DOHH2 (cell line): ENCODE results near the gene XRCC3.

ENCODE experiments used
- H3F3A ChIP-seq: fragments of 200-600 bp; sonication (generic), shearing (Covaris generic); 2 replicates; pipeline ENCODE4 v1.6.0; 2016; ENCODE audit warnings: antibody characterized with exemption, mild to moderate bottlenecking; ENCODE audit not compliant: control insufficient read depth, insufficient read depth
- H3K27ac ChIP-seq: fragments of 200-600 bp; sonication (generic); 2 replicates; pipeline ENCODE4 v1.5.1; 2014; ENCODE audit warnings: low read depth, mild to moderate bottlenecking, low read length, moderate library complexity
- H3K27me3 ChIP-seq: fragments of 200-600 bp; sonication (generic); 2 replicates; pipeline ENCODE4 v1.6.1; 2014; ENCODE audit warnings: mild to moderate bottlenecking, low read length, mixed read lengths; ENCODE audit not compliant: control insufficient read depth
- H3K36me3 ChIP-seq: fragments of 200-600 bp; sonication (generic); 2 replicates; pipeline ENCODE4 v1.6.1; 2014; ENCODE audit warnings: mild to moderate bottlenecking, low read length, moderate library complexity, mixed read lengths; ENCODE audit not compliant: control insufficient read depth
- H3K4me1 ChIP-seq: fragments of 200-600 bp; sonication (generic); 2 replicates; pipeline ENCODE4 v1.6.1; 2014; ENCODE audit warnings: mild to moderate bottlenecking, low read length, mixed read lengths; ENCODE audit not compliant: control insufficient read depth
- H3K4me2 ChIP-seq: fragments of 200-600 bp; sonication (generic); 2 replicates; pipeline ENCODE4 v1.6.0; 2014; ENCODE audit warnings: mild to moderate bottlenecking, low read length, moderate library complexity
- H3K4me3 ChIP-seq: fragments of 200-600 bp; sonication (generic); 2 replicates; pipeline ENCODE4 v1.5.1; 2014; ENCODE audit warnings: mild to moderate bottlenecking, low read length, mixed read lengths
- H3K79me2 ChIP-seq: fragments of 200-600 bp; sonication (generic); 2 replicates; pipeline ENCODE4 v1.6.1; 2014; ENCODE audit warnings: mild to moderate bottlenecking, low read length, mixed read lengths; ENCODE audit not compliant: control insufficient read depth
- H3K9me2 ChIP-seq: fragments of 200-600 bp; sonication (generic); replicated peaks from 2 replicates; pipeline ENCODE4 v1.6.1; 2014; ENCODE audit warnings: mild to moderate bottlenecking, low read length, mixed read lengths; ENCODE audit not compliant: control insufficient read depth
- H3K9me3 ChIP-seq: fragments of 200-600 bp; sonication (generic); 2 replicates; pipeline ENCODE4 v1.6.1; 2014; ENCODE audit warnings: antibody characterized with exemption, low read length, mixed read lengths; ENCODE audit not compliant: control insufficient read depth, insufficient read depth
- H4K20me1 ChIP-seq: fragments of 200-600 bp; sonication (generic); 2 replicates; pipeline ENCODE4 v1.6.0; 2014; ENCODE audit warnings: low read depth, mild to moderate bottlenecking, antibody characterized with exemption, low read length, moderate library complexity; ENCODE audit not compliant: control insufficient read depth, insufficient read depth
- EZH2phosphoT487 ChIP-seq: fragments of 200-600 bp; sonication (generic); IDR thresholded peaks from 2 replicates; pipeline ENCODE4 v1.6.1; 2017; ENCODE audit warnings: borderline replicate concordance, mild to moderate bottlenecking, antibody characterized with exemption, low read length, moderate library complexity, mixed read lengths
- TF ChIP-seq, protein P1 (sequence below): fragments of 200-600 bp; sonication (generic); IDR thresholded peaks from one replicate; pipeline ENCODE4 v1.5.1; 2014; ENCODE audit warnings: antibody characterized with exemption, mild to moderate bottlenecking, low read depth, low read length; ENCODE audit not compliant: poor library complexity, severe bottlenecking

XRCC3 gene

GRCh38 chr14:103721334-103722120 is 6.3 kb upstream of the XRCC3 start:
- H3K9me3 ChIP-seq: no peaks in the 10 kb centered on the region
- no peak overlapping the region for H3K4me2 ChIP-seq
- H3K9me2 ChIP-seq: no peaks in the 10 kb centered on the region
- H3K27ac ChIP-seq: no peak overlapping the region
- H3F3A ChIP-seq: no peaks in the 10 kb centered on the region
- H3K36me3 ChIP-seq: no peaks in the 10 kb centered on the region; the same call in 1 of the 2 replicates
- H3K27me3 ChIP-seq: no peaks in the 10 kb centered on the region
- H3K79me2 ChIP-seq: peaks cover 58% of the 10 kb centered on the region
- no peak overlapping the region for H3K4me3 ChIP-seq
- H3K4me1 ChIP-seq: peaks cover 14% of the 10 kb centered on the region
- TF ChIP-seq, protein P1, sequence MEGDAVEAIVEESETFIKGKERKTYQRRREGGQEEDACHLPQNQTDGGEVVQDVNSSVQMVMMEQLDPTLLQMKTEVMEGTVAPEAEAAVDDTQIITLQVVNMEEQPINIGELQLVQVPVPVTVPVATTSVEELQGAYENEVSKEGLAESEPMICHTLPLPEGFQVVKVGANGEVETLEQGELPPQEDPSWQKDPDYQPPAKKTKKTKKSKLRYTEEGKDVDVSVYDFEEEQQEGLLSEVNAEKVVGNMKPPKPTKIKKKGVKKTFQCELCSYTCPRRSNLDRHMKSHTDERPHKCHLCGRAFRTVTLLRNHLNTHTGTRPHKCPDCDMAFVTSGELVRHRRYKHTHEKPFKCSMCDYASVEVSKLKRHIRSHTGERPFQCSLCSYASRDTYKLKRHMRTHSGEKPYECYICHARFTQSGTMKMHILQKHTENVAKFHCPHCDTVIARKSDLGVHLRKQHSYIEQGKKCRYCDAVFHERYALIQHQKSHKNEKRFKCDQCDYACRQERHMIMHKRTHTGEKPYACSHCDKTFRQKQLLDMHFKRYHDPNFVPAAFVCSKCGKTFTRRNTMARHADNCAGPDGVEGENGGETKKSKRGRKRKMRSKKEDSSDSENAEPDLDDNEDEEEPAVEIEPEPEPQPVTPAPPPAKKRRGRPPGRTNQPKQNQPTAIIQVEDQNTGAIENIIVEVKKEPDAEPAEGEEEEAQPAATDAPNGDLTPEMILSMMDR: no peak
- no peak for TF ChIP-seq EZH2phosphoT487
- H4K20me1 ChIP-seq: peaks cover 5% of the 10 kb centered on the region; the same call in 1 of the 2 replicates

DNA sequence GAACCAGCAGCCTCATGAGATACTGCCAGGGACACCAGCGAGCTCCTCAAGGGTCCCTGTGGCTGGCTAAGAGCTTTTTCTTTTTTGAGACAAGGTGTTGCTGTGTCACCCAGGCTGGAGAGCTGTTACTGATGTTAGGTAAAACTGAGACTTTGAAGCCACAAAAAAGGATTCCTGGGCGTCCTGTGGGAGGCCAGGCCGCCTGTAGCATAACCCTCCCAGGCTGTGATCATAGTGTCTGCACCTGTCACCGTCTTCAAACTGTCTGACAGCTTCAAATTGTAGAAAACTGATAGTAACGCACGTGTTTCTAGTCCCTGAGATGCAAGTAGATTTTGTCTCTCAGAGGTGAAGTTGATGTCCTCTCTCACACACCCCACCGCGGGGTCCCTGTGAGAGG is 4.5 kb upstream of the XRCC3 start:
- H3K4me3 ChIP-seq: no peak overlapping the region
- H3K4me2 ChIP-seq: no peak overlapping the region
- TF ChIP-seq EZH2phosphoT487: no peak
- TF ChIP-seq, protein P1: no peak
- H3K36me3 ChIP-seq: peaks cover 4% of the 10 kb centered on the region
- peaks cover 17% of the 10 kb centered on the region for H3K4me1 ChIP-seq
- peaks cover 5% of the 10 kb centered on the region; the same call in 1 of the 2 replicates for H4K20me1 ChIP-seq
- H3K9me3 ChIP-seq: no peaks in the 10 kb centered on the region
- H3F3A ChIP-seq: no peaks in the 10 kb centered on the region
- no peaks in the 10 kb centered on the region for H3K27me3 ChIP-seq
- H3K9me2 ChIP-seq: no peaks in the 10 kb centered on the region
- H3K79me2 ChIP-seq: peaks cover 69% of the 10 kb centered on the region
- no peak overlapping the region for H3K27ac ChIP-seq

DNA sequence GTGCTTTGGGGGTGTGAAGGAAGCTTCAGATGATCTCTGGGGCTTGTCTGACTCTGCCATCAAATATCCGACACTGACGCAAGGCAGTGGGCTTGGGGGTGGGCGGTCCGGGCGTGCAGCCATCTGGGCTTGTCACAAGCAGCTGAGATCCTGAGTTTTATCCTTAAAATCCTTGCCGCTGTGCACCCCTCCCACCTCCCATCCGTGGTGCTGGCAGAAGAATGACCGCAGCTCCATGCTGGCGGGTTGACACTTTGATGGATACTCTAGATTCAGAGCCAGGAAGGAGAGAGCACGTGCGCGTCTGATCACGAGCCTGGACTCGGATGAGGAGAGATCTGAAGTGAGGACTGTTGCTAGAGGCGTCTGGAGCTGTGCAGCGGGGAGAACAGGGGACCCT is 3.3 kb upstream of the XRCC3 start:
- H3K27ac ChIP-seq: no peak overlapping the region
- peaks cover 5% of the 10 kb centered on the region; the same call in 1 of the 2 replicates for H4K20me1 ChIP-seq
- H3K9me3 ChIP-seq: no peaks in the 10 kb centered on the region
- TF ChIP-seq, protein P1: no peak
- TF ChIP-seq EZH2phosphoT487: no peak
- H3K4me2 ChIP-seq: peak overlapping the region; percentile 27
- peaks cover 13% of the 10 kb centered on the region for H3K36me3 ChIP-seq
- H3F3A ChIP-seq: no peaks in the 10 kb centered on the region
- H3K4me1 ChIP-seq: peaks cover 25% of the 10 kb centered on the region
- H3K4me3 ChIP-seq: no peak overlapping the region
- H3K79me2 ChIP-seq: peaks cover 75% of the 10 kb centered on the region
- H3K27me3 ChIP-seq: no peaks in the 10 kb centered on the region
- no peaks in the 10 kb centered on the region for H3K9me2 ChIP-seq
